Measurements from ENCODE around the gene APOE. TPM values are rescaled to one million over a fixed set of nuclear protein-coding genes. Genes with fewer than 3 reads are reported as not detected.
"Not testable (repeated sequence)": the region's sequence is repeated elsewhere in the genome, so short reads cannot be mapped to it uniquely, and the experiment has no call there.

The APOE gene
- total and polyA plus RNA-seq, 4 donors: 80.8 to 1,011 (median 206) TPM

- peaks cover 0 to 9% (median 0%) of the 10 kb centered on the region in 5 donors for H3K4me1 ChIP-seq (ENCODE audit: control insufficient read depth in 5 of 5, insufficient read depth in 5 of 5, low read length in 5 of 5)
- H3K27ac ChIP-seq (ENCODE audit: low read depth in 1 of 2, low read length in 1 of 2): no peak overlapping the region
- H3K36me3 ChIP-seq (ENCODE audit: control insufficient read depth in 4 of 4, insufficient read depth in 4 of 4, low read length in 4 of 4): peaks cover 3 to 9% (median 7%) of the 10 kb centered on the region in 4 donors
- no peaks in the 10 kb centered on the region for H3K27me3 ChIP-seq (ENCODE audit: control insufficient read depth in 3 of 3, insufficient read depth in 3 of 3, low read length in 2 of 3)
- no peak overlapping the region for H3K9ac ChIP-seq (ENCODE audit: insufficient read depth in 1 of 2, low read length in 2 of 2)
- H3K9me3 ChIP-seq (ENCODE audit: control insufficient read depth in 4 of 4, insufficient read depth in 3 of 4, low read length in 3 of 4): no peaks in the 10 kb centered on the region
- DNase-seq: no peak
- TF ChIP-seq, protein P1, sequence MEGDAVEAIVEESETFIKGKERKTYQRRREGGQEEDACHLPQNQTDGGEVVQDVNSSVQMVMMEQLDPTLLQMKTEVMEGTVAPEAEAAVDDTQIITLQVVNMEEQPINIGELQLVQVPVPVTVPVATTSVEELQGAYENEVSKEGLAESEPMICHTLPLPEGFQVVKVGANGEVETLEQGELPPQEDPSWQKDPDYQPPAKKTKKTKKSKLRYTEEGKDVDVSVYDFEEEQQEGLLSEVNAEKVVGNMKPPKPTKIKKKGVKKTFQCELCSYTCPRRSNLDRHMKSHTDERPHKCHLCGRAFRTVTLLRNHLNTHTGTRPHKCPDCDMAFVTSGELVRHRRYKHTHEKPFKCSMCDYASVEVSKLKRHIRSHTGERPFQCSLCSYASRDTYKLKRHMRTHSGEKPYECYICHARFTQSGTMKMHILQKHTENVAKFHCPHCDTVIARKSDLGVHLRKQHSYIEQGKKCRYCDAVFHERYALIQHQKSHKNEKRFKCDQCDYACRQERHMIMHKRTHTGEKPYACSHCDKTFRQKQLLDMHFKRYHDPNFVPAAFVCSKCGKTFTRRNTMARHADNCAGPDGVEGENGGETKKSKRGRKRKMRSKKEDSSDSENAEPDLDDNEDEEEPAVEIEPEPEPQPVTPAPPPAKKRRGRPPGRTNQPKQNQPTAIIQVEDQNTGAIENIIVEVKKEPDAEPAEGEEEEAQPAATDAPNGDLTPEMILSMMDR (IDR thresholded peaks at IDR 0.05; ENCODE audit: control extremely low read depth, extremely low read depth): no peak
- 94 to 98% methylated on average over 5 of the region's 5 CpGs for WGBS, 2 donors
- ATAC-seq (ENCODE audit: insufficient read depth, low FRiP score): no peak
- no peak overlapping the region for H3K4me3 ChIP-seq
These were observed 21.7 kb upstream of the APOE start for GRCh38 chr19:44883922-44884321.

- Histone ChIP-seq H3K9ac (ENCODE audit: insufficient read depth in 1 of 2, low read length in 2 of 2) (no peak overlapping the region), H3K27me3 (ENCODE audit: control insufficient read depth in 3 of 3, insufficient read depth in 3 of 3, low read length in 2 of 3) (no peaks in the 10 kb centered on the region), H3K36me3 (ENCODE audit: control insufficient read depth in 4 of 4, insufficient read depth in 4 of 4, low read length in 4 of 4) (peaks cover 3 to 9% (median 6%) of the 10 kb centered on the region in 4 donors), H3K4me3 (no peak overlapping the region), H3K4me1 (ENCODE audit: control insufficient read depth in 5 of 5, insufficient read depth in 5 of 5, low read length in 5 of 5) (peaks cover 0 to 3% (median 0%) of the 10 kb centered on the region in 5 donors), H3K27ac (ENCODE audit: low read depth in 1 of 2, low read length in 1 of 2) (no peak overlapping the region), H3K9me3 (ENCODE audit: control insufficient read depth in 4 of 4, insufficient read depth in 3 of 4, low read length in 3 of 4) (no peaks in the 10 kb centered on the region)
- DNase-seq (no peak), ATAC-seq (ENCODE audit: insufficient read depth, low FRiP score) (no peak)
- WGBS, 2 donors: 90 to 94% methylated on average over 4 of the region's 4 CpGs
- TF ChIP-seq, protein P1 (IDR thresholded peaks at IDR 0.05; ENCODE audit: control extremely low read depth, extremely low read depth): no peak
These were observed 21.0 kb upstream of the APOE start for GRCh38 chr19:44884566-44884965.

DNA sequence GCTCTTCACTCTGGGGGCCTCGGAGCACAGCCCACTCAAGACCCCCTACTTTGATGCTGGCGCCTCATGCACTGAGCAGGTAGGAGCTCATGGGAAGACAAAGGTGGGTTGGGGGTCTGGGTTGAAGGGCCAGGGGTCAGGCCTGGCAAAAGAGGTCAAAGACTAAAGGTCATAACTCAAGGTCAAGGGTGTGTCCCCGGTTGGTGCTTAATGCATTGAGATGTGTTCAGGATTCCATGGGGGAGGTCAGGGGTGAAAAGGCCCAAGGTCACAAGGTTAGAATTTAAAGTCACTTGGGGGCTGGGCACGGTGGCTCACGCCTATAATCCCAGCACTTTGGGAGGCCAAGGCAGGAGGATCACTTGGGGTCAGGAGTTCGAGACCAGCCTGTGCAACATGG is 19.5 kb upstream of the APOE start:
- H3K27ac ChIP-seq (ENCODE audit: low read depth in 1 of 2, low read length in 1 of 2): no peak overlapping the region
- H3K4me1 ChIP-seq (ENCODE audit: control insufficient read depth in 5 of 5, insufficient read depth in 5 of 5, low read length in 5 of 5): peaks cover 0 to 8% (median 2%) of the 10 kb centered on the region in 5 donors
- no peak overlapping the region for H3K9ac ChIP-seq (ENCODE audit: insufficient read depth in 1 of 2, low read length in 2 of 2)
- H3K36me3 ChIP-seq (ENCODE audit: control insufficient read depth in 4 of 4, insufficient read depth in 4 of 4, low read length in 4 of 4): peaks cover 3 to 7% (median 6%) of the 10 kb centered on the region in 4 donors
- TF ChIP-seq, protein P1 (IDR thresholded peaks at IDR 0.05; ENCODE audit: control extremely low read depth, extremely low read depth): no peak
- H3K4me3 ChIP-seq: no peak overlapping the region
- no peaks in the 10 kb centered on the region for H3K9me3 ChIP-seq (ENCODE audit: control insufficient read depth in 4 of 4, insufficient read depth in 3 of 4, low read length in 3 of 4)
- WGBS, 2 donors: 91 to 97% methylated on average over 6 of the region's 6 CpGs
- DNase-seq (no peak), ATAC-seq (ENCODE audit: insufficient read depth, low FRiP score) (no peak)
- H3K27me3 ChIP-seq (ENCODE audit: control insufficient read depth in 3 of 3, insufficient read depth in 3 of 3, low read length in 2 of 3): no peaks in the 10 kb centered on the region

DNA sequence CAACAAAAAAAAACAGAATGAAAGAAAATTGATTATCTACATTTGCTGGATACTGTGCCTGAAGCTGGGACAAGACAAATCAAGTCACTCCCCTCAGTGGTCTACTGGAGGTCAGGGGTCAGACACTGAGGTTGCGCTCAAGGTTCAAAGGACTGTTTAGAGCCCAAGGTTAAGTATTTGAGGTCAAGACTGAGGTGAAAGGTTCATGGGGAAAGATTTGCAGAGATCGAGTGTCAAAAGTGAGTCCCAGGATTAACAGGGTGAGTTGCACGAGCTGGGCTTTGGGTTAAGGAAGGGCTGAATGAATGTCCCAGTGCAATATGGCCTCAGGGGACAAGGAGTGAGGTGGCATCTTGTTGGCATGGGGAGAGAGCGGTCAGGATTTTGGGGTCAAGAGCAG is 17.9 kb upstream of the APOE start:
- no peak for ATAC-seq (ENCODE audit: insufficient read depth, low FRiP score)
- Histone ChIP-seq H3K9ac (ENCODE audit: insufficient read depth in 1 of 2, low read length in 2 of 2) (no peak overlapping the region), H3K27ac (ENCODE audit: low read depth in 1 of 2, low read length in 1 of 2) (no peak overlapping the region), H3K4me1 (ENCODE audit: control insufficient read depth in 5 of 5, insufficient read depth in 5 of 5, low read length in 5 of 5) (peaks cover 4 to 19% (median 7%) of the 10 kb centered on the region in 5 donors), H3K4me3 (no peak overlapping the region), H3K27me3 (ENCODE audit: control insufficient read depth in 3 of 3, insufficient read depth in 3 of 3, low read length in 2 of 3) (no peaks in the 10 kb centered on the region), H3K36me3 (ENCODE audit: control insufficient read depth in 4 of 4, insufficient read depth in 4 of 4, low read length in 4 of 4) (peaks cover 3 to 7% (median 6%) of the 10 kb centered on the region in 4 donors), H3K9me3 (ENCODE audit: control insufficient read depth in 4 of 4, insufficient read depth in 3 of 4, low read length in 3 of 4) (no peaks in the 10 kb centered on the region)
- TF ChIP-seq, protein P1 (IDR thresholded peaks at IDR 0.05; ENCODE audit: control extremely low read depth, extremely low read depth): no peak
- DNase-seq: no peak
- WGBS, 2 donors: 93 to 96% methylated on average over 4 of the region's 4 CpGs

- DNase-seq; ATAC-seq (ENCODE audit: insufficient read depth, low FRiP score); H3K9me3 ChIP-seq (ENCODE audit: control insufficient read depth in 4 of 4, insufficient read depth in 3 of 4, low read length in 3 of 4); H3K9ac ChIP-seq (ENCODE audit: insufficient read depth in 1 of 2, low read length in 2 of 2); H3K4me3 ChIP-seq; H3K27ac ChIP-seq (ENCODE audit: low read depth in 1 of 2, low read length in 1 of 2); H3K27me3 ChIP-seq (ENCODE audit: control insufficient read depth in 3 of 3, insufficient read depth in 3 of 3, low read length in 2 of 3): not testable (repeated sequence)
- peaks cover 7 to 11% (median 7%) of the 10 kb centered on the region in 4 donors for H3K36me3 ChIP-seq (ENCODE audit: control insufficient read depth in 4 of 4, insufficient read depth in 4 of 4, low read length in 4 of 4)
- peaks cover 4 to 19% (median 7%) of the 10 kb centered on the region in 5 donors for H3K4me1 ChIP-seq (ENCODE audit: control insufficient read depth in 5 of 5, insufficient read depth in 5 of 5, low read length in 5 of 5)
- 94 to 97% methylated on average over 5 of the region's 5 CpGs for WGBS, 2 donors
These were observed 17.3 kb upstream of the APOE start for GRCh38 chr19:44888335-44888734.
